HepG2 (cell line): Measurements from ENCODE around the gene PDILT.

Experiments used
- EZH2 ChIP-seq: conservative IDR thresholded peaks from 2 replicates; pipeline ENCODE4 v1.6.1; 2012; ENCODE audit warnings: mild to moderate bottlenecking, low read depth, low read length, moderate library complexity
- JDP2 ChIP-seq: sonication (generic); formaldehyde crosslinking; IDR thresholded peaks from 2 replicates; pipeline ENCODE4 v1.8.1; 2022; ENCODE audit warnings: missing genetic modification reagents, borderline replicate concordance
- MIER3 ChIP-seq: IDR thresholded peaks from 2 replicates; pipeline ENCODE4 v1.6.1; 2016; ENCODE audit warnings: missing compliant biosample characterization, borderline replicate concordance
- MZF1 ChIP-seq: sonication (generic); formaldehyde crosslinking; IDR thresholded peaks from 2 replicates; pipeline ENCODE4 v1.8.1; 2023; ENCODE audit warnings: mild to moderate bottlenecking, missing genetic modification reagents, borderline replicate concordance
- TEAD3 ChIP-seq: optimal IDR thresholded peaks from 2 replicates; pipeline ENCODE3; 2016; ENCODE audit warnings: borderline replicate concordance
- ZNF274 ChIP-seq: sonication (generic); formaldehyde crosslinking; IDR thresholded peaks from 2 replicates; pipeline ENCODE4 v1.5.1; 2020; ENCODE audit warnings: mild to moderate bottlenecking, missing genetic modification reagents
- ZNF83 ChIP-seq: sonication (generic); formaldehyde crosslinking; IDR thresholded peaks from 2 replicates; pipeline ENCODE4 v1.4.0; 2020; ENCODE audit warnings: missing genetic modification reagents, mild to moderate bottlenecking, borderline replicate concordance
- TF ChIP-seq, protein P1 (sequence below): IDR thresholded peaks from 2 replicates; pipeline ENCODE4 v1.6.1; 2018; ENCODE audit warnings: missing genetic modification reagents
- TF ChIP-seq, protein P2 (sequence below): sonication (generic); formaldehyde crosslinking; IDR thresholded peaks from 2 replicates; pipeline ENCODE4 v1.5.0; 2020; ENCODE audit warnings: mild to moderate bottlenecking, missing genetic modification reagents, moderate library complexity
- TF ChIP-seq, protein P3 (sequence below): sonication (generic); formaldehyde crosslinking; IDR thresholded peaks from 2 replicates; pipeline ENCODE4 v1.5.0; 2020; ENCODE audit warnings: missing genetic modification reagents, mild to moderate bottlenecking, borderline replicate concordance
- TF ChIP-seq, protein P4 (sequence below), 2 experiments: sonication (generic) in 1 of 2; formaldehyde crosslinking in 1 of 2; IDR thresholded peaks; 2 replicates each; pipeline versions ENCODE4 v1.5.1 to v1.6.1; 2011 to 2020; ENCODE audit warnings: borderline replicate concordance in 1 of 2, low read depth in 1 of 2, low read length in 1 of 2, mild to moderate bottlenecking in 1 of 2, missing genetic modification reagents in 1 of 2, moderate library complexity in 1 of 2
- TF ChIP-seq, protein P5 (sequence below): sonication (generic); formaldehyde crosslinking; IDR thresholded peaks from 2 replicates; pipeline ENCODE4 v1.4.0; 2020; ENCODE audit warnings: missing genetic modification reagents, borderline replicate concordance
- TF ChIP-seq, protein P6 (sequence below): sonication (generic); formaldehyde crosslinking; IDR thresholded peaks from 2 replicates; pipeline ENCODE4 v1.4.0; 2020; ENCODE audit warnings: missing genetic modification reagents, mild to moderate bottlenecking, borderline replicate concordance
- TF ChIP-seq, protein P7 (sequence below), 2 experiments: sonication (generic) in 1 of 2; formaldehyde crosslinking in 1 of 2; IDR thresholded peaks; 2 replicates each; pipeline versions ENCODE4 v1.4.0 to v1.6.1; 2018 to 2020; ENCODE audit warnings: missing genetic modification reagents in 2 of 2, borderline replicate concordance in 1 of 2, low read depth in 1 of 2, mild to moderate bottlenecking in 1 of 2, missing biosample characterization in 1 of 2

DNA sequence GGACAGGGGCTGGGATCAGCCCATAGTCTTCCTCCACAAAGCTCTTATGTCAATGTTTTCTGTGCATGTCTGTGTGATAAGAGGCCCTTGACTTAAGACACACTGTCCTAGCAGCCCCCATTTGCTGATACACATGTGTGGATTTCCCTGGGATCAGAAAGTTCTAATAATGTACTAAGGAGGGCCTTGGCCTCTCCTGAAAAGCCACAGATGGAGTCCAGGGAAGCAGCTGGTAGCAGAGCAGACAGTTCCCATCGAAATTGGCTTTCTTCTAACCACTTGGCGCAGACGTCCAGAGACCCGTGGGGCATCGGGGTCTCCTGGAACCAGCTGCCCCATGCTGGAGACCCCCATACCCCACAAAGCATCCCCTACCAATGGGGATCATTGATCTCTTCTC is 72.9 kb downstream of the PDILT start:
- TF ChIP-seq JDP2 (no peak), MIER3 (CRISPR knock-in tag) (no peak), ZNF83 (no peak), EZH2 (no peak), ZNF274 (CRISPR knock-in tag) (no peak), MZF1 (CRISPR knock-in tag) (no peak), TEAD3 (CRISPR knock-in tag) (no peak)
- TF ChIP-seq, protein P1, sequence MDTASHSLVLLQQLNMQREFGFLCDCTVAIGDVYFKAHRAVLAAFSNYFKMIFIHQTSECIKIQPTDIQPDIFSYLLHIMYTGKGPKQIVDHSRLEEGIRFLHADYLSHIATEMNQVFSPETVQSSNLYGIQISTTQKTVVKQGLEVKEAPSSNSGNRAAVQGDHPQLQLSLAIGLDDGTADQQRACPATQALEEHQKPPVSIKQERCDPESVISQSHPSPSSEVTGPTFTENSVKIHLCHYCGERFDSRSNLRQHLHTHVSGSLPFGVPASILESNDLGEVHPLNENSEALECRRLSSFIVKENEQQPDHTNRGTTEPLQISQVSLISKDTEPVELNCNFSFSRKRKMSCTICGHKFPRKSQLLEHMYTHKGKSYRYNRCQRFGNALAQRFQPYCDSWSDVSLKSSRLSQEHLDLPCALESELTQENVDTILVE, result no peak
- TF ChIP-seq, protein P2, sequence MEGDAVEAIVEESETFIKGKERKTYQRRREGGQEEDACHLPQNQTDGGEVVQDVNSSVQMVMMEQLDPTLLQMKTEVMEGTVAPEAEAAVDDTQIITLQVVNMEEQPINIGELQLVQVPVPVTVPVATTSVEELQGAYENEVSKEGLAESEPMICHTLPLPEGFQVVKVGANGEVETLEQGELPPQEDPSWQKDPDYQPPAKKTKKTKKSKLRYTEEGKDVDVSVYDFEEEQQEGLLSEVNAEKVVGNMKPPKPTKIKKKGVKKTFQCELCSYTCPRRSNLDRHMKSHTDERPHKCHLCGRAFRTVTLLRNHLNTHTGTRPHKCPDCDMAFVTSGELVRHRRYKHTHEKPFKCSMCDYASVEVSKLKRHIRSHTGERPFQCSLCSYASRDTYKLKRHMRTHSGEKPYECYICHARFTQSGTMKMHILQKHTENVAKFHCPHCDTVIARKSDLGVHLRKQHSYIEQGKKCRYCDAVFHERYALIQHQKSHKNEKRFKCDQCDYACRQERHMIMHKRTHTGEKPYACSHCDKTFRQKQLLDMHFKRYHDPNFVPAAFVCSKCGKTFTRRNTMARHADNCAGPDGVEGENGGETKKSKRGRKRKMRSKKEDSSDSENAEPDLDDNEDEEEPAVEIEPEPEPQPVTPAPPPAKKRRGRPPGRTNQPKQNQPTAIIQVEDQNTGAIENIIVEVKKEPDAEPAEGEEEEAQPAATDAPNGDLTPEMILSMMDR (CRISPR knock-in tag), result no peak
- TF ChIP-seq, protein P3, sequence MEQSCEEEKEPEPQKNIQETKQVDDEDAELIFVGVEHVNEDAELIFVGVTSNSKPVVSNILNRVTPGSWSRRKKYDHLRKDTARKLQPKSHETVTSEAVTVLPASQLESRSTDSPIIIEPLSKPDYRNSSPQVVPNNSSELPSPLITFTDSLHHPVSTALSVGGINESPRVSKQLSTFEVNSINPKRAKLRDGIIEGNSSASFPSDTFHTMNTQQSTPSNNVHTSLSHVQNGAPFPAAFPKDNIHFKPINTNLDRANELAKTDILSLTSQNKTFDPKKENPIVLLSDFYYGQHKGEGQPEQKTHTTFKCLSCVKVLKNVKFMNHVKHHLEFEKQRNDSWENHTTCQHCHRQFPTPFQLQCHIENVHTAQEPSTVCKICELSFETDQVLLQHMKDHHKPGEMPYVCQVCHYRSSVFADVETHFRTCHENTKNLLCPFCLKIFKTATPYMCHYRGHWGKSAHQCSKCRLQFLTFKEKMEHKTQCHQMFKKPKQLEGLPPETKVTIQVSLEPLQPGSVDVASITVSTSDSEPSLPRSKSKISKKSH, result no peak
- TF ChIP-seq, protein P4, sequence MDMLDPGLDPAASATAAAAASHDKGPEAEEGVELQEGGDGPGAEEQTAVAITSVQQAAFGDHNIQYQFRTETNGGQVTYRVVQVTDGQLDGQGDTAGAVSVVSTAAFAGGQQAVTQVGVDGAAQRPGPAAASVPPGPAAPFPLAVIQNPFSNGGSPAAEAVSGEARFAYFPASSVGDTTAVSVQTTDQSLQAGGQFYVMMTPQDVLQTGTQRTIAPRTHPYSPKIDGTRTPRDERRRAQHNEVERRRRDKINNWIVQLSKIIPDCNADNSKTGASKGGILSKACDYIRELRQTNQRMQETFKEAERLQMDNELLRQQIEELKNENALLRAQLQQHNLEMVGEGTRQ (IDR thresholded peaks at IDR 0.05; ENCODE audit: low read depth, low read length), result no peak
- TF ChIP-seq, protein P4 (CRISPR knock-in tag; IDR thresholded peaks at IDR 0.05; ENCODE audit: borderline replicate concordance), result no peak
- TF ChIP-seq, protein P5, sequence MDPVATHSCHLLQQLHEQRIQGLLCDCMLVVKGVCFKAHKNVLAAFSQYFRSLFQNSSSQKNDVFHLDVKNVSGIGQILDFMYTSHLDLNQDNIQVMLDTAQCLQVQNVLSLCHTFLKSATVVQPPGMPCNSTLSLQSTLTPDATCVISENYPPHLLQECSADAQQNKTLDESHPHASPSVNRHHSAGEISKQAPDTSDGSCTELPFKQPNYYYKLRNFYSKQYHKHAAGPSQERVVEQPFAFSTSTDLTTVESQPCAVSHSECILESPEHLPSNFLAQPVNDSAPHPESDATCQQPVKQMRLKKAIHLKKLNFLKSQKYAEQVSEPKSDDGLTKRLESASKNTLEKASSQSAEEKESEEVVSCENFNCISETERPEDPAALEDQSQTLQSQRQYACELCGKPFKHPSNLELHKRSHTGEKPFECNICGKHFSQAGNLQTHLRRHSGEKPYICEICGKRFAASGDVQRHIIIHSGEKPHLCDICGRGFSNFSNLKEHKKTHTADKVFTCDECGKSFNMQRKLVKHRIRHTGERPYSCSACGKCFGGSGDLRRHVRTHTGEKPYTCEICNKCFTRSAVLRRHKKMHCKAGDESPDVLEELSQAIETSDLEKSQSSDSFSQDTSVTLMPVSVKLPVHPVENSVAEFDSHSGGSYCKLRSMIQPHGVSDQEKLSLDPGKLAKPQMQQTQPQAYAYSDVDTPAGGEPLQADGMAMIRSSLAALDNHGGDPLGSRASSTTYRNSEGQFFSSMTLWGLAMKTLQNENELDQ (CRISPR knock-in tag), result no peak
- TF ChIP-seq, protein P6, sequence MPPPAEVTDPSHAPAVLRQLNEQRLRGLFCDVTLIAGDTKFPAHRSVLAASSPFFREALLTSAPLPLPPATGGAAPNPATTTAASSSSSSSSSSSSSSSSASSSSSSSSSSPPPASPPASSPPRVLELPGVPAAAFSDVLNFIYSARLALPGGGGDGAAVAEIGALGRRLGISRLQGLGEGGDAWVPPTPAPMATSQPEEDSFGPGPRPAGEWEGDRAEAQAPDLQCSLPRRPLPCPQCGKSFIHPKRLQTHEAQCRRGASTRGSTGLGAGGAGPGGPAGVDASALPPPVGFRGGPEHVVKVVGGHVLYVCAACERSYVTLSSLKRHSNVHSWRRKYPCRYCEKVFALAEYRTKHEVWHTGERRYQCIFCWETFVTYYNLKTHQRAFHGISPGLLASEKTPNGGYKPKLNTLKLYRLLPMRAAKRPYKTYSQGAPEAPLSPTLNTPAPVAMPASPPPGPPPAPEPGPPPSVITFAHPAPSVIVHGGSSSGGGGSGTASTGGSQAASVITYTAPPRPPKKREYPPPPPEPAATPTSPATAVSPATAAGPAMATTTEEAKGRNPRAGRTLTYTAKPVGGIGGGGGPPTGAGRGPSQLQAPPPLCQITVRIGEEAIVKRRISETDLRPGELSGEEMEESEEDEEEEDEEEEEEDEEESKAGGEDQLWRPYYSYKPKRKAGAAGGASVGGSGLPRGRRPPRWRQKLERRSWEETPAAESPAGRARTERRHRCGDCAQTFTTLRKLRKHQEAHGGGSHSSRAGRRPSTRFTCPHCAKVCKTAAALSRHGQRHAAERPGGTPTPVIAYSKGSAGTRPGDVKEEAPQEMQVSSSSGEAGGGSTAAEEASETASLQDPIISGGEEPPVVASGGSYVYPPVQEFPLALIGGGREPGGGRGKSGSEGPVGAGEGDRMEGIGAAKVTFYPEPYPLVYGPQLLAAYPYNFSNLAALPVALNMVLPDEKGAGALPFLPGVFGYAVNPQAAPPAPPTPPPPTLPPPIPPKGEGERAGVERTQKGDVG (CRISPR knock-in tag), result no peak
- TF ChIP-seq, protein P7, sequence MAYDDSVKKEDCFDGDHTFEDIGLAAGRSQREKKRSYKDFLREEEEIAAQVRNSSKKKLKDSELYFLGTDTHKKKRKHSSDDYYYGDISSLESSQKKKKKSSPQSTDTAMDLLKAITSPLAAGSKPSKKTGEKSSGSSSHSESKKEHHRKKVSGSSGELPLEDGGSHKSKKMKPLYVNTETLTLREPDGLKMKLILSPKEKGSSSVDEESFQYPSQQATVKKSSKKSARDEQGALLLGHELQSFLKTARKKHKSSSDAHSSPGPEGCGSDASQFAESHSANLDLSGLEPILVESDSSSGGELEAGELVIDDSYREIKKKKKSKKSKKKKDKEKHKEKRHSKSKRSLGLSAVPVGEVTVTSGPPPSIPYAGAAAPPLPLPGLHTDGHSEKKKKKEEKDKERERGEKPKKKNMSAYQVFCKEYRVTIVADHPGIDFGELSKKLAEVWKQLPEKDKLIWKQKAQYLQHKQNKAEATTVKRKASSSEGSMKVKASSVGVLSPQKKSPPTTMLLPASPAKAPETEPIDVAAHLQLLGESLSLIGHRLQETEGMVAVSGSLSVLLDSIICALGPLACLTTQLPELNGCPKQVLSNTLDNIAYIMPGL (CRISPR knock-in tag; IDR thresholded peaks at IDR 0.05; ENCODE audit: borderline replicate concordance in 1 of 2, low read depth in 1 of 2), result no peak
